NT2/D1 (cell line): ENCODE measurements around the gene SCMH1.

ENCODE experiments used
- SUZ12 ChIP-seq: IDR thresholded peaks from 2 replicates; pipeline ENCODE4 v1.6.1; 2011; ENCODE audit not compliant: insufficient read length, insufficient read depth; ENCODE audit errors: extremely low read depth
- ZNF274 ChIP-seq: IDR thresholded peaks from 2 replicates; pipeline ENCODE4 v1.6.1; 2011; ENCODE audit warnings: mild to moderate bottlenecking, low read depth, low read length

DNA sequence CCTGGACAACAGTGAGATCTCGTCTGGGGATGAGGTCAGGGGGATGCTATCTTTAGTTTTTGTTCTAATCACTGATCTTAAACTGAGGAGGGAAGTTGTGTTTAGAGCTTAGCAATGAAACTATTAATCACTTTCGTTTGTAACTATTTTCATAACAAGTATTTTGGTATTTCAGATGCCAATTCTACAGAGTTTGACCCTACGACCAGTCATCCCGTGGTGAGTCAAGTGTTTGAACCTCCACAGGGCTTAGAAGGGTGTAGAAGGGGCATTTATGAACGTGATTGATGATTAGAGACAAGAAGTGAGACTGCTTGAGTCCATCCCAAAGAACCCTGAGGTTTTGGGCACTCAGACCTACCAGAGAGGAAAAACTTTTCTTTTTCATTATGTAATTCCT, 236.2 kb downstream of the SCMH1 start:
- TF ChIP-seq ZNF274 = no peak
- TF ChIP-seq SUZ12 = no peak
